MM.1S (cell line): Measurements from ENCODE around the gene ABCB9.
"Not testable (repeated sequence)": the region's sequence is repeated elsewhere in the genome, so short reads cannot be mapped to it uniquely, and the experiment has no call there.

Experiments
- DNase-seq: peaks from one replicate; pipeline ENCODE4 v3.0.0-alpha.2; 2015
- H2AFZ ChIP-seq: fragments of 300-600 bp; sonication (generic); 2 replicates; pipeline ENCODE4 v1.6.0; 2016; ENCODE audit warnings: antibody characterized with exemption, low read length
- H3F3A ChIP-seq: fragments of 300-600 bp; sonication (generic); 2 replicates; pipeline ENCODE4 v1.6.1; 2016; ENCODE audit warnings: mild to moderate bottlenecking, antibody characterized with exemption, low read length, moderate library complexity, mixed read lengths; ENCODE audit not compliant: insufficient read depth
- H3K27ac ChIP-seq: fragments of 300-600 bp; sonication (generic); 2 replicates; pipeline ENCODE4 v1.5.1; 2016; ENCODE audit warnings: mild to moderate bottlenecking, low read length
- H3K27me3 ChIP-seq: fragments of 300-600 bp; sonication (generic); replicated peaks from 2 replicates; pipeline ENCODE4 v1.6.0; 2016; ENCODE audit warnings: low read length; ENCODE audit not compliant: insufficient read depth
- H3K36me3 ChIP-seq: fragments of 300-600 bp; sonication (generic); replicated peaks from 2 replicates; pipeline ENCODE4 v1.6.1; 2016; ENCODE audit warnings: mild to moderate bottlenecking, low read length, mixed read lengths; ENCODE audit not compliant: insufficient read depth
- H3K4me1 ChIP-seq: fragments of 300-600 bp; sonication (generic); 2 replicates; pipeline ENCODE4 v1.6.1; 2016; ENCODE audit warnings: low read length, mixed read lengths
- H3K4me2 ChIP-seq: fragments of 300-600 bp; sonication (generic); 2 replicates; pipeline ENCODE4 v1.6.0; 2016; ENCODE audit warnings: low read depth, low read length
- H3K4me3 ChIP-seq: fragments of 300-600 bp; sonication (generic); 2 replicates; pipeline ENCODE4 v1.5.1; 2016; ENCODE audit warnings: low read length, mixed read lengths
- H3K79me2 ChIP-seq: fragments of 300-600 bp; sonication (generic); 2 replicates; pipeline ENCODE4 v1.6.1; 2016; ENCODE audit warnings: mixed run types, low read length, mixed read lengths
- H3K9ac ChIP-seq: fragments of 300-600 bp; sonication (generic); 2 replicates; pipeline ENCODE4 v1.6.1; 2016; ENCODE audit warnings: low read length, mixed read lengths
- H3K9me2 ChIP-seq: fragments of 300-600 bp; sonication (generic); replicated peaks from 2 replicates; pipeline ENCODE4 v1.6.1; 2016; ENCODE audit warnings: mild to moderate bottlenecking, low read length, mixed read lengths; ENCODE audit not compliant: insufficient read depth
- H3K9me3 ChIP-seq: fragments of 300-600 bp; sonication (generic); replicated peaks from 2 replicates; pipeline ENCODE4 v1.6.1; 2016; ENCODE audit warnings: mild to moderate bottlenecking, low read length, mixed read lengths; ENCODE audit not compliant: insufficient read depth
- H4K20me1 ChIP-seq: fragments of 300-600 bp; sonication (generic); 2 replicates; pipeline ENCODE4 v1.6.1; 2016; ENCODE audit warnings: mild to moderate bottlenecking, low read length, moderate library complexity, mixed read lengths; ENCODE audit not compliant: insufficient read depth
- CTCF ChIP-seq: fragments of 300-600 bp; sonication (generic); IDR thresholded peaks from 2 replicates; pipeline ENCODE4 v1.5.1; 2016; ENCODE audit warnings: antibody characterized with exemption, low read length, mixed read lengths
- EZH2 ChIP-seq: fragments of 300-600 bp; sonication (generic); optimal IDR thresholded peaks from 2 replicates; pipeline ENCODE3; 2017; ENCODE audit warnings: low read depth, mild to moderate bottlenecking, antibody characterized with exemption, low read length, mixed read lengths
- EZH2phosphoT487 ChIP-seq: fragments of 300-600 bp; sonication (generic); IDR thresholded peaks from 2 replicates; pipeline ENCODE4 v1.6.1; 2018; ENCODE audit warnings: antibody characterized with exemption, low read length

Gene ABCB9

GRCh38 chr12:122944605-122945592, 21.4 kb downstream of the ABCB9 start:
- no peaks in the 10 kb centered on the region for H3K36me3 ChIP-seq
- no peaks in the 10 kb centered on the region for H3K4me1 ChIP-seq
- no peaks in the 10 kb centered on the region for H3K9me2 ChIP-seq
- H3K79me2 ChIP-seq = no peaks in the 10 kb centered on the region
- no peak for DNase-seq
- H3K4me3 ChIP-seq = no peak overlapping the region
- TF ChIP-seq EZH2phosphoT487 (no peak), CTCF (no peak), EZH2 (no peak)
- H3K27ac ChIP-seq = no peak overlapping the region
- H3K9me3 ChIP-seq = no peaks in the 10 kb centered on the region
- no peaks in the 10 kb centered on the region for H4K20me1 ChIP-seq
- no peaks in the 10 kb centered on the region for H3F3A ChIP-seq
- no peak overlapping the region for H3K4me2 ChIP-seq
- H2AFZ ChIP-seq = no peak overlapping the region
- no peaks in the 10 kb centered on the region for H3K27me3 ChIP-seq
- H3K9ac ChIP-seq = no peak overlapping the region

- no peak overlapping the region for H3K4me2 ChIP-seq
- no peaks in the 10 kb centered on the region for H3K79me2 ChIP-seq
- no peaks in the 10 kb centered on the region for H3K36me3 ChIP-seq
- TF ChIP-seq EZH2 (no peak), EZH2phosphoT487 (no peak), CTCF (no peak)
- H2AFZ ChIP-seq = no peak overlapping the region
- H3K27ac ChIP-seq = no peak overlapping the region
- no peaks in the 10 kb centered on the region for H3K9me2 ChIP-seq
- 0 out of 2 replicates have a peak, but pooled peaks cover 1% of the 10 kb centered on the region for H3F3A ChIP-seq
- no peak overlapping the region for H3K9ac ChIP-seq
- no peaks in the 10 kb centered on the region for H3K9me3 ChIP-seq
- H3K27me3 ChIP-seq = no peaks in the 10 kb centered on the region
- no peak for DNase-seq
- H4K20me1 ChIP-seq = no peaks in the 10 kb centered on the region
- peaks cover 1% of the 10 kb centered on the region; the same call in 1 of the 2 replicates for H3K4me1 ChIP-seq
- H3K4me3 ChIP-seq = no peak overlapping the region
Measured at GRCh38 chr12:122943196-122943595, 23.1 kb downstream of the ABCB9 start.

GRCh38 chr12:122942637-122943036, 23.6 kb downstream of the ABCB9 start:
- no peak overlapping the region for H3K4me3 ChIP-seq
- H3K4me2 ChIP-seq = no peak overlapping the region
- H2AFZ ChIP-seq = no peak overlapping the region
- H3F3A ChIP-seq = peaks cover 7% of the 10 kb centered on the region; the same call in 1 of the 2 replicates
- H3K9me2 ChIP-seq = no peaks in the 10 kb centered on the region
- DNase-seq = no peak
- H3K27me3 ChIP-seq = no peaks in the 10 kb centered on the region
- H3K79me2 ChIP-seq = no peaks in the 10 kb centered on the region
- peaks cover 7% of the 10 kb centered on the region for H3K4me1 ChIP-seq
- H4K20me1 ChIP-seq = no peaks in the 10 kb centered on the region
- no peak overlapping the region for H3K9ac ChIP-seq
- TF ChIP-seq CTCF (no peak), EZH2phosphoT487 (no peak), EZH2 (no peak)
- no peaks in the 10 kb centered on the region for H3K36me3 ChIP-seq
- no peak overlapping the region for H3K27ac ChIP-seq
- H3K9me3 ChIP-seq = no peaks in the 10 kb centered on the region

GRCh38 chr12:122941351-122941750, 24.9 kb downstream of the ABCB9 start:
- not testable (repeated sequence) for H4K20me1 ChIP-seq, H3K27ac ChIP-seq, H3K9ac ChIP-seq, H3K4me2 ChIP-seq, H3K79me2 ChIP-seq, H3K9me3 ChIP-seq, H3K27me3 ChIP-seq, DNase-seq, H2AFZ ChIP-seq, H3K9me2 ChIP-seq, H3K4me3 ChIP-seq, H3K36me3 ChIP-seq
- H3F3A ChIP-seq = peaks cover 10% of the 10 kb centered on the region; the same call in 1 of the 2 replicates
- H3K4me1 ChIP-seq = peaks cover 12% of the 10 kb centered on the region
